HepG2 (cell line): ENCODE results near the gene ATP6V0E1. TPM values are rescaled to one million over a fixed set of nuclear protein-coding genes. Genes with fewer than 3 reads are reported as not detected.

Source experiments
- AKAP8 ChIP-seq: sonication (generic); formaldehyde crosslinking; IDR thresholded peaks from 2 replicates; pipeline ENCODE4 v1.5.1; 2020; ENCODE audit warnings: mild to moderate bottlenecking, missing genetic modification reagents
- ATAD3A ChIP-seq: sonication (generic); formaldehyde crosslinking; IDR thresholded peaks from 2 replicates; pipeline ENCODE4 v1.4.0; 2020; ENCODE audit warnings: missing genetic modification reagents
- BCL6 ChIP-seq: IDR thresholded peaks from 2 replicates; pipeline ENCODE4 v1.6.1; 2016; ENCODE audit warnings: missing genetic modification reagents, missing compliant biosample characterization
- CTCF ChIP-seq: sonication (generic); formaldehyde crosslinking; IDR thresholded peaks from 2 replicates; pipeline ENCODE4 v1.5.0; 2020; ENCODE audit warnings: mild to moderate bottlenecking, missing genetic modification reagents, moderate library complexity
- FOXA1 ChIP-seq, 2 experiments: fragments of 450-650 bp in 1 of 2; sonication (generic) in 1 of 2; formaldehyde crosslinking in 1 of 2; IDR thresholded peaks; 2 replicates each; pipeline versions ENCODE4 v1.4.0 to v1.6.1; 2016 to 2020; ENCODE audit warnings: missing genetic modification reagents in 1 of 2
- FOXA3 ChIP-seq: IDR thresholded peaks from 2 replicates; pipeline ENCODE4 v1.6.1; 2016; ENCODE audit warnings: missing genetic modification reagents, missing compliant biosample characterization
- KDM6A ChIP-seq: IDR thresholded peaks from 2 replicates; pipeline ENCODE4 v1.6.1; 2016; ENCODE audit warnings: low read depth
- MAFF ChIP-seq: IDR thresholded peaks from 2 replicates; pipeline ENCODE4 v1.6.1; 2011; ENCODE audit warnings: low read depth, low read length, improper control_type of control experiment
- NCOA2 ChIP-seq: sonication (generic); formaldehyde crosslinking; IDR thresholded peaks from 2 replicates; pipeline ENCODE4 v1.8.0; 2022; ENCODE audit warnings: inconsistent platforms
- SALL1 ChIP-seq: sonication (generic); formaldehyde crosslinking; IDR thresholded peaks from 2 replicates; pipeline ENCODE4 v1.8.0; 2022; ENCODE audit warnings: mild to moderate bottlenecking, missing genetic modification reagents
- SOX6 ChIP-seq, 2 experiments: fragments of 450-650 bp in 1 of 2; sonication (generic) in 1 of 2; formaldehyde crosslinking in 1 of 2; IDR thresholded peaks; 2 replicates each; pipeline versions ENCODE4 v1.4.0 to v1.6.1; 2017 to 2020; ENCODE audit warnings: antibody characterized with exemption in 1 of 2, mild to moderate bottlenecking in 1 of 2, missing genetic modification reagents in 1 of 2
- ZBTB20 ChIP-seq: sonication (generic); formaldehyde crosslinking; IDR thresholded peaks from 2 replicates; pipeline ENCODE4 v1.8.1; 2023; ENCODE audit warnings: missing genetic modification reagents, low read depth, mild to moderate bottlenecking, borderline replicate concordance
- ZFP1 ChIP-seq: IDR thresholded peaks from 2 replicates; pipeline ENCODE4 v1.6.1; 2016
- ZMYM4 ChIP-seq: sonication (generic); formaldehyde crosslinking; IDR thresholded peaks from 2 replicates; pipeline ENCODE4 v1.8.1; 2023; ENCODE audit warnings: mild to moderate bottlenecking, missing genetic modification reagents
- ZNF563 ChIP-seq: sonication (generic); formaldehyde crosslinking; IDR thresholded peaks from 2 replicates; pipeline ENCODE4 v1.8.0; 2022; ENCODE audit warnings: mild to moderate bottlenecking, moderate library complexity, missing genetic modification reagents
- ZNF609 ChIP-seq: sonication (generic); formaldehyde crosslinking; IDR thresholded peaks from 2 replicates; pipeline ENCODE4 v1.4.0; 2020; ENCODE audit warnings: mild to moderate bottlenecking, missing genetic modification reagents, borderline replicate concordance
- ZNF7 ChIP-seq: IDR thresholded peaks from 2 replicates; pipeline ENCODE4 v1.6.1; 2016; ENCODE audit warnings: missing biosample characterization, missing genetic modification reagents
- polyA plus RNA-seq, 8 experiments: library from polyadenylated mRNA; depleted of rRNA in 3 of 8; stranded (reverse) in 7 of 8; unstranded in 1 of 8; fragments of >200 nt; fragmentation: Illumina TruSeq in 4 of 8; extraction: Trizol in 4 of 8; gene quantifications; 2 replicates each; pipeline versions ENCODE4 v1.2.1 to v1.2.3, GENCODE V29; 2011 to 2016; ENCODE audit warnings: low read depth in 4 of 8, missing spikeins in 1 of 8, mixed read lengths in 1 of 8; ENCODE audit not compliant: insufficient read depth in 1 of 8
- total RNA-seq, 5 experiments: library from RNA; depleted of rRNA; stranded (reverse); fragments of >200 nt; fragmentation: Illumina TruSeq; extraction: Trizol; gene quantifications; 2 replicates each; pipeline ENCODE4 v1.2.3, GENCODE V29; 2016; ENCODE audit warnings: low read depth in 1 of 5
- TF ChIP-seq, protein P1 (sequence below): sonication (generic); formaldehyde crosslinking; IDR thresholded peaks from 2 replicates; pipeline ENCODE4 v1.4.0; 2020; ENCODE audit warnings: missing genetic modification reagents
- TF ChIP-seq, protein P2 (sequence below): sonication (generic); formaldehyde crosslinking; IDR thresholded peaks from 2 replicates; pipeline ENCODE4 v1.5.0; 2020; ENCODE audit warnings: missing genetic modification reagents, mild to moderate bottlenecking, borderline replicate concordance
- TF ChIP-seq, protein P3 (sequence below): sonication (generic); formaldehyde crosslinking; IDR thresholded peaks from 2 replicates; pipeline ENCODE4 v1.8.1; 2023; ENCODE audit warnings: mild to moderate bottlenecking, moderate library complexity, missing genetic modification reagents

Gene ATP6V0E1
- total and polyA plus RNA-seq, 2 of the 13 experiments (the other 11 are each of a cell fraction or from before 2014, with no cell fraction given) = 143 to 215 TPM

DNA sequence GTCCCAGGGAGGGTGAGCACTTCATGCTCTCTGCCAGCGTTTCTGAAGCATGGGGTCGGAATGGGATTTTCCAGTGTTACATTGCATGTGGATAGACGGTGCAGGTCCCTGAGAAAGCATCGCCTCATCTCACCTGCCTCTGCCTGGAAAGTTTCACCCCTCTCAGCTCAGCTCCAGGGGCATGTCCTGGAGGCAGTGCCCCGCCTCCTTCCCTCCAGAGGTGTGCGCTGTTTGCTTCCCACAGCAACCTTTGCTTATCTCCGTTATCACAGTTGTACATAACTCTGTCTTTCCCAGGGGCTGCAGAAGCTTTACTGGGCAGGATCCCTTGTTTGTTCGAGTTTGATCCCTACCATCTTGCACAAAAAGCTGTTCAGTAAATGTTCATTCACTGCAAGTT lies 61.9 kb downstream of the ATP6V0E1 start (continued):
- no peak for TF ChIP-seq MAFF
- no peak for TF ChIP-seq AKAP8 (CRISPR knock-in tag)
- TF ChIP-seq, protein P1, sequence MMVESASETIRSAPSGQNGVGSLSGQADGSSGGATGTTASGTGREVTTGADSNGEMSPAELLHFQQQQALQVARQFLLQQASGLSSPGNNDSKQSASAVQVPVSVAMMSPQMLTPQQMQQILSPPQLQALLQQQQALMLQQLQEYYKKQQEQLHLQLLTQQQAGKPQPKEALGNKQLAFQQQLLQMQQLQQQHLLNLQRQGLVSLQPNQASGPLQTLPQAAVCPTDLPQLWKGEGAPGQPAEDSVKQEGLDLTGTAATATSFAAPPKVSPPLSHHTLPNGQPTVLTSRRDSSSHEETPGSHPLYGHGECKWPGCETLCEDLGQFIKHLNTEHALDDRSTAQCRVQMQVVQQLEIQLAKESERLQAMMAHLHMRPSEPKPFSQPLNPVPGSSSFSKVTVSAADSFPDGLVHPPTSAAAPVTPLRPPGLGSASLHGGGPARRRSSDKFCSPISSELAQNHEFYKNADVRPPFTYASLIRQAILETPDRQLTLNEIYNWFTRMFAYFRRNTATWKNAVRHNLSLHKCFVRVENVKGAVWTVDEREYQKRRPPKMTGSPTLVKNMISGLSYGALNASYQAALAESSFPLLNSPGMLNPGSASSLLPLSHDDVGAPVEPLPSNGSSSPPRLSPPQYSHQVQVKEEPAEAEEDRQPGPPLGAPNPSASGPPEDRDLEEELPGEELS (CRISPR knock-in tag) = peak; percentile 77
- TF ChIP-seq SALL1 (CRISPR knock-in tag) = peak; percentile 37
- peak; percentile 65 for TF ChIP-seq FOXA3
- no peak for TF ChIP-seq ZNF7 (CRISPR knock-in tag)
- no peak for TF ChIP-seq ZFP1 (CRISPR knock-in tag)
- TF ChIP-seq BCL6 (CRISPR knock-in tag) = peak; percentile 64
- TF ChIP-seq, protein P2, sequence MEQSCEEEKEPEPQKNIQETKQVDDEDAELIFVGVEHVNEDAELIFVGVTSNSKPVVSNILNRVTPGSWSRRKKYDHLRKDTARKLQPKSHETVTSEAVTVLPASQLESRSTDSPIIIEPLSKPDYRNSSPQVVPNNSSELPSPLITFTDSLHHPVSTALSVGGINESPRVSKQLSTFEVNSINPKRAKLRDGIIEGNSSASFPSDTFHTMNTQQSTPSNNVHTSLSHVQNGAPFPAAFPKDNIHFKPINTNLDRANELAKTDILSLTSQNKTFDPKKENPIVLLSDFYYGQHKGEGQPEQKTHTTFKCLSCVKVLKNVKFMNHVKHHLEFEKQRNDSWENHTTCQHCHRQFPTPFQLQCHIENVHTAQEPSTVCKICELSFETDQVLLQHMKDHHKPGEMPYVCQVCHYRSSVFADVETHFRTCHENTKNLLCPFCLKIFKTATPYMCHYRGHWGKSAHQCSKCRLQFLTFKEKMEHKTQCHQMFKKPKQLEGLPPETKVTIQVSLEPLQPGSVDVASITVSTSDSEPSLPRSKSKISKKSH = no peak
- TF ChIP-seq ZMYM4 (CRISPR knock-in tag) = 0 out of 2 replicates have a peak, but pooled peaks have one; percentile 30
- no peak for TF ChIP-seq FOXA1 (IDR thresholded peaks at IDR 0.05)
- peak; percentile 60 for TF ChIP-seq FOXA1 (CRISPR knock-in tag; IDR thresholded peaks at IDR 0.05)
- TF ChIP-seq NCOA2 (CRISPR knock-in tag) = 0 out of 2 replicates have a peak, but pooled peaks have one; percentile 34
- TF ChIP-seq, protein P3, sequence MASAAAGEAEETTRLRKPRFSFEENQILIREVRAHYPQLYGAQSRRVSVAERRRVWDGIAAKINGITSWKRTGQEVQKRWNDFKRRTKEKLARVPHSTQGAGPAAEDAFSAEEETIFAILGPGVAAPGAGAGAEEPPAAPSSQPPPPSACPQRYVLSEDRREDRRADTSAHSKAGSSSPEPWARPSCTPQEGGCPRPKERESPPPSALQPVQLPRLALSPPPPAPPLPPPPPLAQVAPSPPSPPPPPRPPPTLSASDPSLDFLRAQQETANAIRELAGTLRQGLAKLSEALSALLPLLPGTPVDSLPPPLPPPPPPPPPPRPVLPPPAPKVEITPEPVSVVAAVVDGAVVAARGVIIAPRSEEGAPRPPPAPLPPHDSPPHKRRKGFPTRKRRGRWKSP = 0 out of 2 replicates have a peak, but pooled peaks have one; percentile 26
- no peak for TF ChIP-seq ZNF563 (CRISPR knock-in tag)
- no peak for TF ChIP-seq ATAD3A (CRISPR knock-in tag)
- 0 out of 2 replicates have a peak, but pooled peaks have one; percentile 34 for TF ChIP-seq ZNF609
- no peak for TF ChIP-seq KDM6A (CRISPR knock-in tag)
- TF ChIP-seq ZBTB20 (CRISPR knock-in tag) = no peak
- TF ChIP-seq SOX6 (IDR thresholded peaks at IDR 0.05) = no peak
- TF ChIP-seq SOX6 (CRISPR knock-in tag; IDR thresholded peaks at IDR 0.05) = peak; percentile 64
- TF ChIP-seq CTCF (CRISPR knock-in tag) = peak; percentile 38
